Gastroesophageal sphincter (tissue), 3 donors: Measurements from ENCODE around the gene HBZ.

Experiments
- CTCF ChIP-seq, 4 experiments: fragments of 200-600 bp in 2 of 4; fragments of 450-650 bp in 2 of 4; sonication (generic) in 1 of 4; IDR thresholded peaks; one replicate each; pipeline ENCODE4 v1.5.1; 2017 to 2019; ENCODE audit warnings: antibody characterized with exemption in 4 of 4, mild to moderate bottlenecking in 2 of 4, moderate library complexity in 2 of 4
- EP300 ChIP-seq: sonication (generic); formaldehyde crosslinking; IDR thresholded peaks from one replicate; pipeline ENCODE4 v1.6.1; 2017; ENCODE audit warnings: antibody characterized with exemption, mild to moderate bottlenecking
- POLR2A ChIP-seq, 2 donors: fragments of 450-650 bp; IDR thresholded peaks; one replicate each; pipeline ENCODE4 v1.6.1; 2017; ENCODE audit warnings: antibody characterized with exemption in 2 of 2, mild to moderate bottlenecking in 2 of 2, moderate library complexity in 1 of 2
- POLR2AphosphoS5 ChIP-seq: sonication (generic); formaldehyde crosslinking; IDR thresholded peaks from one replicate; pipeline ENCODE4 v1.6.1; 2017; ENCODE audit warnings: antibody characterized with exemption

- no peak for TF ChIP-seq POLR2A (IDR thresholded peaks at IDR 0.05)
- TF ChIP-seq CTCF (IDR thresholded peaks at IDR 0.05) = no peak
- TF ChIP-seq POLR2AphosphoS5 = no peak
- TF ChIP-seq EP300 = no peak
Observed at GRCh38 chr16:112153-112840, 40.1 kb upstream of the HBZ start.
